ENCODE measurements around the gene USP30.

USP30 gene

DNA sequence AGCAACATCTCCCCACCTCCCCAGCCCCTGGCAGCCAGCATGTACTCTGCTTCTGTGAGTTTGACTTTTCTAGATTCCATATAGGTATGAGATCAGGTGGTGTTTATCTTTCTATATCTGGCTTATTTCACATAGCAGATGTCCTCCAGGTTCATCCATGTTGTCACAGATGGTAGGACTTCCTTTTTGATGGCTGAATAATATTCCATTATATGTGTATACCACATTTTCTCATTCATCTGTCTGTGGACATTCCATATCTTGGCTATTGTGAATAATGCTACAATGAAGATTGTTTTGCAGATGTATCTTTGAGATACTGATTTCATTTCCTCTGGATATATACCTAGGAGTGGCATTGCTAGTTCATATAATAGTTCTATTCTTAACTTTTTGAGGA, 22.5 kb downstream of the USP30 start:
- Histone ChIP-seq H3K9me3 (ENCODE audit: insufficient read depth, low read length, severe bottlenecking) (no peaks in the 10 kb centered on the region), H3K27me3 (ENCODE audit: insufficient read depth, low read length, poor library complexity) (no peaks in the 10 kb centered on the region), H3K4me1 (ENCODE audit: insufficient read depth, low read length) (no peaks in the 10 kb centered on the region), H2AFZ (ENCODE audit: low read depth, low read length) (no peak overlapping the region), H3K27ac (ENCODE audit: low read length) (no peak overlapping the region), H3K79me2 (ENCODE audit: insufficient read depth, low read length) (no peaks in the 10 kb centered on the region), H3K9ac (ENCODE audit: low read depth, low read length) (no peak overlapping the region), H3K4me2 (ENCODE audit: insufficient read depth, low read length) (no peak overlapping the region), H4K20me1 (ENCODE audit: insufficient read depth, low read length) (no peaks in the 10 kb centered on the region), H3K36me3 (ENCODE audit: insufficient read depth, low read length) (peaks cover 46% of the 10 kb centered on the region), H3K4me3 (ENCODE audit: low read depth in 1 of 2, low read length in 2 of 2) (no peak overlapping the region)
- ATAC-seq (ENCODE audit: insufficient read depth, low read depth) (no peak), DNase-seq (no peak)
- TF ChIP-seq, protein P1, sequence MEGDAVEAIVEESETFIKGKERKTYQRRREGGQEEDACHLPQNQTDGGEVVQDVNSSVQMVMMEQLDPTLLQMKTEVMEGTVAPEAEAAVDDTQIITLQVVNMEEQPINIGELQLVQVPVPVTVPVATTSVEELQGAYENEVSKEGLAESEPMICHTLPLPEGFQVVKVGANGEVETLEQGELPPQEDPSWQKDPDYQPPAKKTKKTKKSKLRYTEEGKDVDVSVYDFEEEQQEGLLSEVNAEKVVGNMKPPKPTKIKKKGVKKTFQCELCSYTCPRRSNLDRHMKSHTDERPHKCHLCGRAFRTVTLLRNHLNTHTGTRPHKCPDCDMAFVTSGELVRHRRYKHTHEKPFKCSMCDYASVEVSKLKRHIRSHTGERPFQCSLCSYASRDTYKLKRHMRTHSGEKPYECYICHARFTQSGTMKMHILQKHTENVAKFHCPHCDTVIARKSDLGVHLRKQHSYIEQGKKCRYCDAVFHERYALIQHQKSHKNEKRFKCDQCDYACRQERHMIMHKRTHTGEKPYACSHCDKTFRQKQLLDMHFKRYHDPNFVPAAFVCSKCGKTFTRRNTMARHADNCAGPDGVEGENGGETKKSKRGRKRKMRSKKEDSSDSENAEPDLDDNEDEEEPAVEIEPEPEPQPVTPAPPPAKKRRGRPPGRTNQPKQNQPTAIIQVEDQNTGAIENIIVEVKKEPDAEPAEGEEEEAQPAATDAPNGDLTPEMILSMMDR (IDR thresholded peaks at IDR 0.05; ENCODE audit: borderline replicate concordance, extremely low read depth, low read length, poor library complexity, severe bottlenecking), result no peak
- no peak for TF ChIP-seq EZH2 (IDR thresholded peaks at IDR 0.05; ENCODE audit: borderline replicate concordance, low read depth, low read length, severe bottlenecking)

DNA sequence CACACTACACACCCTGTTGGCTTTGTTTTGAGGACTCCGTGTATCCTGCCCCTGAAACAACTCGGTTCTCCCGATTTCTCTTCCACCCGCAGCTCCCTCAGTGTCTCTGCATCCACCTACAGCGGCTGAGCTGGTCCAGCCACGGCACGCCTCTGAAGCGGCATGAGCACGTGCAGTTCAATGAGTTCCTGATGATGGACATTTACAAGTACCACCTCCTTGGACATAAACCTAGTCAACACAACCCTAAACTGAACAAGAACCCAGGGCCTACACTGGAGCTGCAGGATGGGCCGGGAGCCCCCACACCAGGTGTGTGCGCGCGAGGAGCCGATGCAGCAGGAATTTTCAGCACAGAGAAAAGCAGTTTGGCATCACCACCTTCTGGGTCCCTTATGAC, 30.4 kb downstream of the USP30 start:
- H3K9ac ChIP-seq (ENCODE audit: low read depth, low read length), result no peak overlapping the region
- H3K79me2 ChIP-seq (ENCODE audit: insufficient read depth, low read length), result no peaks in the 10 kb centered on the region
- H3K9me3 ChIP-seq (ENCODE audit: insufficient read depth, low read length, severe bottlenecking), result no peaks in the 10 kb centered on the region
- no peaks in the 10 kb centered on the region for H3K27me3 ChIP-seq (ENCODE audit: insufficient read depth, low read length, poor library complexity)
- TF ChIP-seq, protein P1 (IDR thresholded peaks at IDR 0.05; ENCODE audit: borderline replicate concordance, extremely low read depth, low read length, poor library complexity, severe bottlenecking), result no peak
- no peak for TF ChIP-seq EZH2 (IDR thresholded peaks at IDR 0.05; ENCODE audit: borderline replicate concordance, low read depth, low read length, severe bottlenecking)
- peaks cover 80% of the 10 kb centered on the region for H3K36me3 ChIP-seq (ENCODE audit: insufficient read depth, low read length)
- H4K20me1 ChIP-seq (ENCODE audit: insufficient read depth, low read length), result 0 out of 2 replicates have a peak, but pooled peaks cover 3% of the 10 kb centered on the region
- no peak for ATAC-seq (ENCODE audit: insufficient read depth, low read depth)
- no peak overlapping the region for H3K4me2 ChIP-seq (ENCODE audit: insufficient read depth, low read length)
- H3K4me3 ChIP-seq (ENCODE audit: low read depth in 1 of 2, low read length in 2 of 2), result no peak overlapping the region
- no peak overlapping the region for H3K27ac ChIP-seq (ENCODE audit: low read length)
- no peaks in the 10 kb centered on the region for H3K4me1 ChIP-seq (ENCODE audit: insufficient read depth, low read length)
- H2AFZ ChIP-seq (ENCODE audit: low read depth, low read length), result no peak overlapping the region
- no peak for DNase-seq

DNA sequence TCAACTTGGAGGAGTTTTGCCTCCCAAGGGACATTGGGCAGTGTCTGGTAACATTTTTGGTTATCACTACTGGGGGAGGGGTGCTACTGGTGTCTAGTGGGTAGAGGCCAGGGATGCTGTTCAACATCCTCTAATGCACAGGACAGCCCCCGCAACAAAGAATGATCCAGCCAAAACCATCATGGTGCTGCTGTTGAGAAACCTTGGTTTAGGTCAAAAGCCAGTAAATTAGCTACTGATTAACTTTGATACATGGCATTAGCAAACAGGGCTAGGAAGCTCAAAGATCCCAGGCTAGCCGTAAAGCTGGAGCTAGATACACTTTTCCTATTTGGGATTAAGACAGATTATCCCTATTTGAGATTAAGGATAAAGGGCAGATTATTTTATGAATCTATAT, 32.0 kb downstream of the USP30 start:
- H3K4me2 ChIP-seq (ENCODE audit: insufficient read depth, low read length), result no peak overlapping the region
- no peak for TF ChIP-seq EZH2 (IDR thresholded peaks at IDR 0.05; ENCODE audit: borderline replicate concordance, low read depth, low read length, severe bottlenecking)
- TF ChIP-seq, protein P1 (IDR thresholded peaks at IDR 0.05; ENCODE audit: borderline replicate concordance, extremely low read depth, low read length, poor library complexity, severe bottlenecking), result no peak
- no peaks in the 10 kb centered on the region for H3K27me3 ChIP-seq (ENCODE audit: insufficient read depth, low read length, poor library complexity)
- no peak overlapping the region for H3K9ac ChIP-seq (ENCODE audit: low read depth, low read length)
- H3K79me2 ChIP-seq (ENCODE audit: insufficient read depth, low read length), result no peaks in the 10 kb centered on the region
- no peak for DNase-seq
- ATAC-seq (ENCODE audit: insufficient read depth, low read depth), result no peak
- H3K4me3 ChIP-seq (ENCODE audit: low read depth in 1 of 2, low read length in 2 of 2), result no peak overlapping the region
- H3K36me3 ChIP-seq (ENCODE audit: insufficient read depth, low read length), result peaks cover 88% of the 10 kb centered on the region
- peaks cover 3% of the 10 kb centered on the region; the same call in 1 of the 2 replicates for H4K20me1 ChIP-seq (ENCODE audit: insufficient read depth, low read length)
- no peak overlapping the region for H3K27ac ChIP-seq (ENCODE audit: low read length)
- H2AFZ ChIP-seq (ENCODE audit: low read depth, low read length), result no peak overlapping the region
- no peaks in the 10 kb centered on the region for H3K4me1 ChIP-seq (ENCODE audit: insufficient read depth, low read length)
- no peaks in the 10 kb centered on the region for H3K9me3 ChIP-seq (ENCODE audit: insufficient read depth, low read length, severe bottlenecking)

DNA sequence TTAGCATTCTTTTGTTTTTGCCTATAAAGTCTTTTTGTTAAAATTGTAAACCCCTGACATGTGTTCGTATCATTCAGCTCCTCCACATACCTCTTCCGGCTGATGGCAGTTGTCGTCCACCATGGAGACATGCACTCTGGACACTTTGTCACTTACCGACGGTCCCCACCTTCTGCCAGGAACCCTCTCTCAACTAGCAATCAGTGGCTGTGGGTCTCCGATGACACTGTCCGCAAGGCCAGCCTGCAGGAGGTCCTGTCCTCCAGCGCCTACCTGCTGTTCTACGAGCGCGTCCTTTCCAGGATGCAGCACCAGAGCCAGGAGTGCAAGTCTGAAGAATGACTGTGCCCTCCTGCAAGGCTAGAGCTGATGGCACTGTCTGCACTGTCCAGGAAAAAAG, 33.2 kb downstream of the USP30 start:
- Histone ChIP-seq H3K4me2 (ENCODE audit: insufficient read depth, low read length) (no peak overlapping the region), H3K79me2 (ENCODE audit: insufficient read depth, low read length) (peaks cover 6% of the 10 kb centered on the region; the same call in 1 of the 2 replicates), H3K27ac (ENCODE audit: low read length) (no peak overlapping the region), H3K4me1 (ENCODE audit: insufficient read depth, low read length) (peaks cover 9% of the 10 kb centered on the region), H3K9ac (ENCODE audit: low read depth, low read length) (no peak overlapping the region), H3K4me3 (ENCODE audit: low read depth in 1 of 2, low read length in 2 of 2) (no peak overlapping the region), H3K27me3 (ENCODE audit: insufficient read depth, low read length, poor library complexity) (no peaks in the 10 kb centered on the region), H4K20me1 (ENCODE audit: insufficient read depth, low read length) (peaks cover 3% of the 10 kb centered on the region; the same call in 1 of the 2 replicates), H3K36me3 (ENCODE audit: insufficient read depth, low read length) (peaks cover 92% of the 10 kb centered on the region), H3K9me3 (ENCODE audit: insufficient read depth, low read length, severe bottlenecking) (no peaks in the 10 kb centered on the region), H2AFZ (ENCODE audit: low read depth, low read length) (no peak overlapping the region)
- no peak for TF ChIP-seq EZH2 (IDR thresholded peaks at IDR 0.05; ENCODE audit: borderline replicate concordance, low read depth, low read length, severe bottlenecking)
- TF ChIP-seq, protein P1 (IDR thresholded peaks at IDR 0.05; ENCODE audit: borderline replicate concordance, extremely low read depth, low read length, poor library complexity, severe bottlenecking), result no peak
- DNase-seq (no peak), ATAC-seq (ENCODE audit: insufficient read depth, low read depth) (no peak)
